H1 (cell line): ENCODE results near the gene GSK3B. TPM values are rescaled to one million over a fixed set of nuclear protein-coding genes. Genes with fewer than 3 reads are reported as not detected.

Experiments
- CHD7 ChIP-seq: fragments of 300-600 bp; sonication (generic); IDR thresholded peaks from 2 replicates; pipeline ENCODE4 v1.7.1; 2012; ENCODE audit warnings: low read length, moderate library complexity, mild to moderate bottlenecking, inconsistent platforms; ENCODE audit not compliant: insufficient replicate concordance
- EZH2 ChIP-seq: fragments of 200-600 bp; sonication (generic); IDR thresholded peaks from 2 replicates; pipeline ENCODE4 v1.7.1; 2012; ENCODE audit warnings: low read depth, mild to moderate bottlenecking, moderate library complexity, low read length, inconsistent platforms; ENCODE audit not compliant: severe bottlenecking
- polyA plus RNA-seq, 7 experiments: library from polyadenylated mRNA; depleted of rRNA in 3 of 7; stranded (reverse) in 5 of 7; unstranded in 2 of 7; fragments of >200 nt in 5 of 7; fragments of 200-250 nt in 2 of 7; gene quantifications; 1 replicate in 5 of 7; 2 replicates in 1 of 7; 4 replicates in 1 of 7; pipeline versions ENCODE4 v1.2.1 to v1.2.3, GENCODE V29; 2011 to 2013; ENCODE audit warnings: missing spikeins in 2 of 7, mixed read lengths in 2 of 7
- total RNA-seq: library from RNA; stranded (reverse); fragmentation: NEBNext Ultra II Directional; extraction: Animal tissue kit (Norgen Biotek cat#: 25700); gene quantifications from 2 replicates; pipeline ENCODE4 v1.2.1, GENCODE V29; 2021

Gene GSK3B
- total and polyA plus RNA-seq, 2 of the 8 experiments (the other 6 are each of a cell fraction or from before 2014, with no cell fraction given) = 24.2 to 50.7 TPM

DNA sequence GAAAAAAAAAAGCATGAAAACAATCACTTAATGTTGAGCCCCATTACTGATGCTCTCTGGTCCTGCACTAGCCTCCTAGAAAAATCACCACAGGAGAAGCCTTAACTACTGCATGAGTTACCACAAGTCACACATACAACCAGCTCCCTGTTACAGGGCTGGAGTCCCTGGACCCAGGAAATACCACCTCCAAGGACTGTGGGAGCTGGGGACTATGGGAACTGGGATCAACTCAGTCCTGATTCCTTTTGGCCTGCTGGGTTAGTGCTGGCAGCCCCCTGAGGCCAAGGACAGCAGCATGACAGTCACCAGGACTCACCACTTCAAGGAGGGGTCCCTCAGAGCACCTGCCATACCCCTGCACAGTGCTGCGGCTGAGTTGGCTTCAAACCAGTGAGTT, 311.8 kb downstream of the GSK3B start (continued):
- no peak for TF ChIP-seq CHD7
- TF ChIP-seq EZH2 = no peak
